HG02852 (cell line): ENCODE results near the gene RMI1.

Experiments used
- ATAC-seq: cut with Tn5 transposase; IDR thresholded peaks from one replicate; pipeline ENCODE4 v1.9.1; 2021; ENCODE audit warnings: mild to moderate bottlenecking, moderate library complexity; ENCODE audit not compliant: unreplicated experiment

The RMI1 gene

DNA sequence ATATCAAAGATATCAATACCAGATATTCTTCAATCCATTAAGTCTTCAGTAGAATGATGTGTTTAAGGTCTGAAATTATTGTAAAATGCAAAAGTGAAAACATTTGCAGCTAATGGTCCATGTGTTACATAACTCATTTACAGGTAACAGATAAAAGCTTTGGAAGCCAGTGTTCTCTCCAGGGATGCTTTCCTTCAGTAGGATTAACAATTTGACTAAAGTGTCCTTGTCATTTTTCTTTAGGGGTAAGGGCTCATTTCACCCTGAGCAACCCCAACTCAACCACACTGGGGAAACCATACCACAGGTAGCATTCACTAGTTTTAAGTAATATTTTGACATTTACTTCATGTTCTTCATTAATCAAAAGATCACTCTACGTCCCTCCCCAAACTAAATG is 13.5 kb upstream of the RMI1 start:
- ATAC-seq = no peak

DNA sequence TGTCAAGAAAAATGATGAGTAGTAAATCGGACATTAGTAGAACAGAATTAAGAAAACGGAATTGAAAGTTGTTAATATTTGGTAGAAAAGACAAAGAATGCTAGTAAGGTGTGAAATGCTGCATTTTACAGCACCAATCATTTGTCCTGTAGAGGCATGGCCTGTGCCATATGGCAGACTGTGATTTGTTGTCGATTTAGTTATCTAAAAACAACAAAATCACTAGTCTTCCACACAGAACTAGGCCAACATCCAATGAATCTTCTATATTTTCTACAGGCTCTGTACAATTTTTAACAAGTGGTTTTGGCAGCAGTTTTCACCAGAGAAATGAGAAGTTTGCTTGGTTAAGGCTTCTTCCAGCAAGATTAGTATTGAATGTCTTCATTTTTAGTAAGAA is 11.0 kb upstream of the RMI1 start:
- ATAC-seq = no peak

DNA sequence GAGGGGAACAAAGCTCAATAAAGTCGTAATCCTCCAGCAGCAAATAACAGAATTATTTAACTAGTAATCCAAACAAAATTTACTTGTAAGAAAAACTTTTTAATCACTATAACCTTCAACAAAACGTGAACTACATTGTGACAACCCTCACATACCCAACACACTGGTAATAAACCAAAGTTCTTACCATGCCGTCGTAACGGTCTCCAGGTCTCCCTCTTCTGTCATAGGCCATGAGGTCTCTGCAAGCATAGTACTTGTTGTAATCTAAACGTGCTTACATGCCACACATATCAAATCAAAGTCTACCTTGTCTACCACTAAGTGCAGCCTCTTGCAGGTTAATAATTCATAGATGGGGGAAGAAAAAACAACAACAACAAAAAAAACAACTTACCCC is 9.1 kb upstream of the RMI1 start:
- no peak for ATAC-seq

DNA sequence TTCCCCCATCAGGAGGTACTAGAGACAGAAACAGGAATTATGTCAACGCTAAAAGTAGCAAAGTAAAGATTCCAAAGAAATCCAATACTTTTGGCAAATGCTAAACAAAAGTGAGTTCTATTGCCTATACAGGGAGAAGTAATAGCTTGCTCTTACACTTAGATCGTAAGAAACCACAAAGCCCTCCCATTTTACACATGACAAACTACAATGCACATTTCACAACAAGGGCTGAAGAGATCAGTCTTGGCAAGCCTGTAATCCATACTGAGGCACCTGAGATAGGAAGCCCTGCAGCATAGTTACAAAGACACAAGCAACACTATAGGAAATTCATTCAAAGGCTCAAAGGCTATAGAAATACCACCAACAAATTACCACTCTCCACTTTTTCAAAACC is 8.3 kb upstream of the RMI1 start:
- ATAC-seq = no peak

DNA sequence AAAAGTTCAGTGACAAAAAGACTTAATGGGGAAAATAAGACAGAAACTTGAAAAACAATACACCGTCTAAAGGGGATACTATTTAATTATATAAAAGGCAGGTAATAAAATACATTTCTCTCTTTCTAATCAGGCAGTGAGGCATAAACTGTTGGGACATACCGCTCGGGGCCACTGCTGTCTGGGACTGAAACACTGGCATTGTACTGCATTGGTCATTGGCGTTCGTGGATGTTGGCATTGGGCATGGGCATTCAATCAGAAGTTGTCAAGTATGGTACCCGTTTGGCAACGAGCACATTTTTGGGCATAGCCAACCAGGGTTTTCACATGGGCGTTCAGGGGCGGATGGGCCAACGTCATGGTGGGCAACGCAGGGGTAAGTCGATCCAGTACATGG is 5.3 kb upstream of the RMI1 start:
- no peak for ATAC-seq

DNA sequence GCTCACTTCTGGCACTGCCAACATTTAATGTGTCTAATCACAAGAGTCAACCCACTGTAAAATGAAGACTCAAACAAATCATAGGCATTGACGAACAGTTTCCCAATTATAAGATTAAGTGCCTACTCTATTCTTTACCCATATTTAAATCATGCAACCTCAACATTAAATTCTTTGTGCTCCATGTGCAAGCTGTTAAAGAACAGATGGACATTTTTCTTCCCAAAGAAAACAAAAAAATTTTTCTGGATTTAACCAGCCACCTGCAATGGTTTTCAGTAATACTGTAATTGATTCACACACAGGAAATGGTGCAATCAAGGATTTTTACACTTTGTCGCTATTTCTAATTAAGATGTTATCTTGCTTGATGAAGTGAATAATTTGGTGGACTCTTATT is 4.2 kb upstream of the RMI1 start:
- no peak for ATAC-seq

DNA sequence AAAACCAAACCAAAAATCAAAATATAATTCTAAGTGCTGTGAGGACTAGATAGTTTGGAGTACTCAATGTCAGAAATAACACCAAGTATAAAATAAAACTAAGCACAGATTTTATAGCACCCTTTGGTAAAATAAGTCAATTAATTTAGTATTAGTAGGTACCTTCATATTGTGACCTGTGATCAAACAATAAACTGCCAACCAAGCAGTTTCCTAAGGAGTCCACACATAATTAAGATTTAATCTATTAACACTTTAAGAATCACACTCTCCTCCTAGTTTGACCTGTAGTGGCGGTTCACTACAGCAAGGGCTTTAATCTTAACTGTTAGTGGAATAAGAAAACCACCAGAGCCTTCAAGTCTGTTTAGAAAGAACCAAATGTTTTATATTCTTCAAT is 3.4 kb upstream of the RMI1 start:
- ATAC-seq = no peak

DNA sequence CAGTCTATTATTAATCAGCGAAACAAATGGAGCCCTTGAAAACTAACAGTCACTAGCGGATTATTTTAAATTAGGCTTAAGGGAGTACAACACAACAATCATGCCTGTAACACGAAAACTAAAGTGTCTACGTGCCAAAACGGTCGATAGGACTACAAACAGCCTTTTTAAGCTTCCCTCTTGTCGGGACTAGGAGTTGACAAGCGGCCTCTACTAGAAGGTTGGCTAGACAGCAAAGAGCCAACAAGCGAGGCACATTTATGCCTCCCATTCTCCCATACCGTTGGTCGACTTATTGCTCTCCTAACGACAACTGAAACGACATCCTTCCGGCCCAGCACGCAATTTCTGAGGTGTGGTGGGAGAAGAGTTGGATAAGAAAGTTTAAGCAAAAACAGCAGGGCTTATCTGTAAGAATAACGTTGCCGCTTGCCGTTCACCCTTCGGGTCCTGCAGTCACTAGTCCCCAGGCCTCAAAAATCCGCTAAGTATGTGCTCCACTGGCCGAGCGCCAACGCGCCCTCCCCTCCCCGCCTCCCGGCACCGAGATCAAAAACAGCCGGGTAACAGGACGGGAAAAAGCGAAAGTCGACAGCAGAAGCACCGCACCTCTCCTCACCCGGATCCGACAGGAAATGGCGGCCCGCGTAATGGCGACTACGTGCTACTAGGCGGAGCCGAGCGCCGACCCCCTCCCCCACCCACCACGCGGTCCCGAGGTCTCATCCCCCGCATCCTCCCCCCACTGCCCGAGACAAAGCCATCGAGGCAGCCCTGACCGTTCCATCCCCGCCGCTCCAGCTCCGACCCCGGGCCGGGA is 1.4 kb upstream of the RMI1 start:
- ATAC-seq = peak; percentile 23

DNA sequence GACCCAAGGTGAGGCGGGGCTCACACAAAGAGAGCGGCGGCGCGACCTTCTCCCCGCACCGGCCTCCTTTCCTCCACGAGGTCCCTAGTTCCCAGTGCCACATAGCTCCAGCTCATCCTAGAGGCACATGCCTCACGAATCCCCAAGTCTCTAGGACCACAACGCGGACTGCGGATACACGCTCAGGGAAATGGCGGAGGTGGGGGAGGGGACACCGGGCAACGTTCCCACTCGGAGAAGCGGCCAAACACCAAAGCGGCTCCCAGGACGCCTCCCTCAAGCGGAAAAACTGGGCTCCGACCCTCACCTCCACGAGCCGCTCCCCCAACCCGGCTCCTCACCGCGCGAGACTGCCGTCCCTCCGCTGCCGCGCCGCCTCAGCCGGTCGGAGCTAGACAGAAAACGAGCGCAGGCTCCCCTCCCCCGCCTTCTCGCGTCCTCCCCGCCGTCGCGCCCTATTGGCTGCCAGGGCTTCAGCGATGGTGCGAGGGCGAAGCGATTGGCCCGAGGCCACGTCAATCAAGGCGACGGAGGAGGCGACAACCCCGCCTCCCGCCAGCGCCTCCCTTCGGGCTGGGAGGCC is 702 bp upstream of the RMI1 start, which contains the start of gene HNRNPK:
Gene HNRNPK (minus strand): TSS at position 404 of the 583 bp plus-strand sequence. CDS start 1,963 bp downstream, outside the sequence.
- ATAC-seq = peak; percentile 83

DNA sequence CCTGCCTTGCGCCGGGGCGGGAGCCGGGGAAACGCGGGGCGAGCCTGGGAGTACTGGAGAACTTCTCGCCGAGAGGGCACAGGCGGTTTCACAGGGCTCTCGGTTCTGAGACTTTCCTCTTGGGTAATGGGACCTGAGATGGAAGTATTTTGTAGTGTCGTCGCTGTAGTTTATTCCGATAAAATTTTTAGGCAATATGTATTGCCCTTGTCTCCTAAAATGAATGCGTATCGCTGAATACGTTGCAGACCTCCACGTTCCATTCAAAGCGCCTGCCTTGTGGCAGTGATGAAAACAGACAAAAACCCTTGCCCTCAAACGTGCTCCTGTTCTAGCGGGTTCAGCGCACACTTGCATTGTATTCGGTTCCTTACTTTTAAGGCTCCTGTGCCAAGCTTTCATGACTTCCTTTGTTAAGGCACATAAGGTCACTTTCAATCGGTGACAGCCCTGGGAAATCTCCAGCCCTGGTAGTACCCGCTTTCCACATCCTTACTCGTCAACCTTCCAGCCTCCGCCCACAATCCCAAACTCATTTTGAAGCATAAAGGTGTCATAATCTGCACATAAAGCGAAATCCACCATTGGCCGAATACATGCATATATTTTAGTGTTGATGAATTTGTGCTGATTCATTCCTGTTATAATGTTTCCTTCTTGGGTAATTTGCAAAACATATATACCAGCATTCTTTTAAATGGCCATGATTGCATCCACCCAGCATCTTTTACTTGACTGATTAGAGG is 694 bp downstream of the RMI1 start:
- no peak for ATAC-seq

DNA sequence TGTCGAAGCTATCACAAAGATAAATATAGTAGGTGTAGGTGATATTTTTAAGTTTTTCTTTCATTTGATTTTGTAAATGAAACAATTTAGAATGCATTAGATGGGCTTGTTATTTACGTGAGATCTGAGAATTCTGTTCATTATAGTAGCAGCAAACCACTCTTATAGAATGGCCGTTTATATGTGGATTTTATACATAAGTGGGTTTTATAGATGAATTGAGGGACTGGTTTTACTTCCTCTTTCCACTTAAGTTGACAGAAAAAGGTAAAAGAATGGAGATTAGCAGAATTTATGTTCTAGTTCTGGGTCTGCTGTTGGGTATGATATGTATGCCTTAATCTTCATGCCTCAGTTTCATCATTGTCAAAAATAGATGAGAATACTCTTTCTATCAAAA is 5.6 kb downstream of the RMI1 start:
- peak; percentile 50 for ATAC-seq

DNA sequence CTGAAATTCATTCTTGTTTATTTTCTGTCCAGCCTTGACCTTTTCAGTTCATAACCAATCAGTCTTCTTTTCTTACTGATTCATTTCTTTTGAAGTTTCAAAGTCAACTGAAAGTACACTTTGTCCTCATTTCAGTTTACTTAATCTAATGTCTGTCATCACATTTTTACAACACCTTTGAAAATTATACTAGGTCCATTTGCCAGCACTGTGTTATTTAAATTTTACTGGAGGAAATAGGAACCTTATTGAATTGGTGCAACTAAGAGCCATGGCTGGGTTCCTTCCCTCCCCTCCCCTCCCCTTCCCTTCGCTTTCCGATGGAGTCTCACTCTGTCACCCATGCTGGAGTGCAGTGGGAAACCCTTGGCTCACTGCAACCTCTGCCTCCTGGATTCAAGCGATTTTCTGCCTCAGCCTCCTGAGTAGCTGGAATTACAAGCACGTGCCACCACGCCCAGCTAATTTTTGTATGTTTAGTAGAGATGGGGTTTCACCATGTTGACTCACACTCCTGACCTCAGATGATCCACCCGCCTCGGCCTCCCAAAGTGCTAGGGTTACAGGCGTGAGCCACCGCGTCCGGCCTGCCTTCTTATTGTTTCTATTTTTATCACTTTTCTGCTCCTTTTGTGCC is 6.3 kb downstream of the RMI1 start:
- ATAC-seq = no peak

DNA sequence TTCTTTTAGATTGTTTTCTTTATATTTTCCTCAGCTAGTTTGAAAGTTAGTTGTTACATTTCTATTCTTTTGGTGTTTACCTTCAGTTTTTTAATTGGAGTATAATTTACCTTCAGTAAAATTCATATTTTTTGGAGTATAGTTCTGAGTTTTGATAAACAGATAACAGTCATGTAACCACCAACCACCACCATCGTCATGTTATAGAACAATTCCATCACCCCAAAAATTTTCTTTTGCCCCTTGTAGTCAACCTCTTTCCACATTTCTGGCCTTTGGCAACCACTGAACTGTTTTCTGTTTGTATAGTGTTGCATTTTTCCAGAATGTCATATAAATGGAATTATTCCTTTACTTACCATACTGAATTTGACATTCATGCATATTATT is 6.8 kb downstream of the RMI1 start:
- no peak for ATAC-seq

DNA sequence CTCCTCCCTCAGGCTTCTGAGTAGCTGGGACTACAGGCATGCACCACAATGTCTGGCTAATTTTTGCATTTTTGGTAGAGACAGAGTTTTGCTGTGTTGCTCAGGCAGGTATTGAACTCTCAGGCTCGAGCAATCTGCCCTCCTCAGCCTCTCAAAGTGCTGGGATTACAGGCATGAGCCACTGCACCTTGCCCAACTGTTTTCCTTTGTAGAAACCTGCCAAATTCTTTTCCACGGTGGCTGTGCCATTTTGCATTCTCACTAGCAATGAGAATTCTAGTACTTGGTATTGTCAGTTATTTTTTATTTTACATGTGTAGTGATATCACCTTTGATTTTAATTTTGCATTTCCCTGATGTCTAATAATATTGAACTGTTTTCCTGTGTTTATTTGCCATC is 7.8 kb downstream of the RMI1 start:
- no peak for ATAC-seq

DNA sequence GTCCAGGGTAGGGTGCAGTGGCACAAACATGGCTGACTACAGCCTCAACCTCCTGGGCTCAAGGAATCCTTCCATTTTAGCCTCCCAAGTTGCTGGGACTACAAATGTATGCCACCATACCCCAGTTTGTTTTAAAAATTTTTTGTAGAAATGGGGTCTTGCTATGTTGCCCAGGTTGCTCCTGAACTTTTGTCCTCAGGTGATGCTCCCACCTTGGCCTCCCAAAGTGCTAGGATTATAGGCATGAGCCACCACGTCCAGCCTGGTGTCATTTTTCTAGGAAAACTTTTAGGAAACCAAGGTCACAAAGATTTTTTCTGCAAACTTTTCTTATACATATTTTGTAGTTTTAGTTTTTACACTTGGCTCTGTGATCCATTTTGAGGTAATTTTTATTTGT is 10.8 kb downstream of the RMI1 start:
- ATAC-seq = no peak

DNA sequence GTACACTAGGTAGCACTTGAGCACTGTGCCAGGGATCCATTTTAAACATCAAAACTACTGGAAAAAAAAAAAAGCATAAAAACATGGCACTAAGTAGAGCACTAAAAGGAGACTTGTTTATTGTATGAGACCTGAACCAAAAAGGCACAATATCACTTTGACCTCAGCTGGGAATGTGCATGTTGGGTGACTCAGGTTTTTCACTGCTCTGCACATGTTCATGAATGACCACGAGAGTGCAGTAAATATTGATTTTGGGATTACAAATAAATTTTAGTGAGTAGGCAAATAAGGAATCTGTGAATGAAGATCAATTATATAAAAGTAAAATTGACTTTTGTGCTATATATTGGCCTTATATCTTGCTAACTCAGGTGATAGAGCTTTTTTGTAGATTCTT is 11.8 kb downstream of the RMI1 start:
- ATAC-seq = no peak

DNA sequence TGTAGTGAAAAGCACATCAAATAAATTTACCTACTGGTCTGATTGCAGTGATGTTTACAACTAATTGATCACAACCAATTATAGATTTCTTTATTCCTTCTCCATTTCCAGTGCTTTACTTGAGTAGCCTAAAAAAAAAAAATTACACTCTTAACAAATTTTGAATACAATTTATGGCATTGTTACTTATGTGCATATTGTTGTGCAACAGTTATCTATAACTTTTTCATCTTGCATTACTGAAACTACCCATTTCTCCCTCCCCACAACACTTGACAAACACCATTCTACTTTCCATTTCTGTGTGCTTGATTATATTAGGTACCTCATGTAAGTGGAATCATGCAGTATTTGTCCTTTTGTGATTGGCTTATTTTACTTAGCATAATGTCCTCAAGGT is 12.3 kb downstream of the RMI1 start:
- ATAC-seq = no peak

DNA sequence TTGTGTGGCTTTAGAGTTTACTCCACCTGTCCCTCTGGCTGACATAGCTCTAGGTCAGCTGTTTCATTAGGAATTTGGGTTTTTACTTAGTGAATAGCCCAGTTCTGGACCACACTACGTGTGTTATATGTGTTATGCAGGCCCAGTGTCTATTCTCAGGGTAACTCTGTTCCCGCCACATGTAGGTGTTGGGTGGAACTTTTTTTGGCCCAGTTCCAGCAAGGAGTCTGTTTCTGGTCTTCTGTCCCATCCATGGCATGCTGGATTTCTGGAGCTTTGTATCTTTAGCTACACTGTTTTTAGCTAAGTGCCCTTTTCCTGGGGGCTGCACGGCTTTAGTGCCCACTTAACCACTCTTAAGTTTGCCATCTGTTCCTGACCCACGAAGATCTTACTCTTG is 15.5 kb downstream of the RMI1 start:
- no peak for ATAC-seq

DNA sequence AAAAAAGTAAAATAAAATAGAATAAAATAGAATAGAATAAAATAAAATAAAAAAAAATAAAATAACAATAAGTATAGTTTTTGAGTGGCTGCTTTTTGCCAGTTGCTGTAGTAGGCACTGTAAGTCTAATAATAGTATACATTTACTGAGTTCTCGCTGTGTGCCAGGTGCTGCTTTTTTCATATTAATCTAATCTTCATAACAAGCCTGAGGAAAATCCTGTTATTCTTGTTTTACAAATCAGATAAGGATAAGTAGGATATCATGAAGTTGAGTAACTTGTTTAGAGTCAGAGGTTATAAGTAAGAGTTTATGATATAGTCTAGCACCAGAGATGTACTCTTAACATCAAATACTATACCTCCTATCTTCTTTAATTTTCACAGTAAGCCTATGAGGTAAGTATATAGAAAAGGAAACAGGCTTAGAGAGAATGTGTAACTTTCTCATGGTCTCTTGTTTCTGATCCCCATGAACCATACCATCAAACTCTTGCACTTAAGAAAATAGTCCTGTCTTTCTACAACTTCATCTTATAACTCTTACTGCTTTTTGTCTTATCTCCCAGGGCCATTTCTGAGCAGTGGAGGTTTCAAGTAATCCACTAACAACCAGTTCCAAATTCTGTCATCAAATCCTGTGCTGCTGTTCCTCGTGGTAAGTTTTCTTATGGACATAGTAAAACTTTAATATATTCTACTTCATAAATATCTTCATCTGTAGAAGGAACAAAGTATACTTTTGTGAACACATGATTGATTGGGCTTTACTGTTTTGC is 18.7 kb downstream of the RMI1 start:
- no peak for ATAC-seq

DNA sequence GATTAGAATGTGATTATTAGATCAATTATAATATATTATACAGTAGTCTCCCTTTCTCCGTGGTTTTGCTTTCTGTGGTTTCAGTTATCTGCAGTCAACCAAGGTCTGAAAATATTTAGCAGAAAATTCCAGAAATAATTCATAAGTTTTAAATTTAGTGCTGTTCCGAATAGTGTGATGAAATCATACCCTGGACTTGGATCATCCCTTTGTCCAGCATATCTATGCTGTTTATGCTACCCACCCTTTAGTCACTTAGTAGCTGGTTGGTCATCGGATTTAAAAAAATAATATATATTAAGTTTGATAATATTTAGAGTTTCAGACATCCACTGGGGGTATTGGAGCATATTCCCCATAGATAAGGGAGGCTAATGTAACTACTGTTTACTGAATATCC is 19.6 kb downstream of the RMI1 start:
- ATAC-seq = no peak

DNA sequence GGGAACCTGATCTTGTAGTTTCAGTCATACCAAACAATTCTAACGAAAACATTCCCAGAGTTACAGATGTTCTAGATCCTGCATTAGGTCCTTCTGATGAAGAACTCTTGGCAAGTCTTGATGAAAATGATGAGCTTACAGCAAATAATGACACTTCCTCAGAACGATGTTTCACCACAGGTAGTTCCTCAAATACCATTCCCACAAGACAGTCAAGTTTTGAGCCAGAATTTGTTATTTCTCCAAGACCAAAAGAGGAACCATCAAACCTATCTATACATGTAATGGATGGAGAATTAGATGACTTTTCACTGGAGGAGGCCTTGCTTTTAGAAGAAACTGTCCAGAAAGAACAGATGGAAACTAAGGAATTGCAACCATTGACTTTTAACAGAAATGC is 21.0 kb downstream of the RMI1 start:
- ATAC-seq = no peak
